Measurements from ENCODE around the gene RFXAP.

Gene RFXAP

DNA sequence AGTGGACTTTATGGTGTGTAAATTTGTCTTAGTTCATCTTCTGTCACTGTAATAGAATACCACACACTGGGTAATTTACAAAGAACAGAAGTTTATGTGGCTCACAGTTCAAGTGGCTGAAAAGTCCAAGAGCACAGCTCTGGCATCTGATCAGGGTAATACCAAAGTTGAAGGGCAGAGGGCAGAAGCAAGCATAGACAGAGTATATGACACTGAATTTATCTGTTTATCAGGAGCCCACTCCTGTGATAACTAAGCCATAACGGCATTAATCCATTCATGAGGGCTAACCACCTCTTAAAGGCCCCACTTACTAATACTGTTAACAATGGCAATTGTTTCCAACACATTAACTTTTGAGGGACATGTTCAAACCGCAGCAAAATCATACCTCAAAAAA is 4.0 kb upstream of the RFXAP start:
- TF ChIP-seq, protein P1, sequence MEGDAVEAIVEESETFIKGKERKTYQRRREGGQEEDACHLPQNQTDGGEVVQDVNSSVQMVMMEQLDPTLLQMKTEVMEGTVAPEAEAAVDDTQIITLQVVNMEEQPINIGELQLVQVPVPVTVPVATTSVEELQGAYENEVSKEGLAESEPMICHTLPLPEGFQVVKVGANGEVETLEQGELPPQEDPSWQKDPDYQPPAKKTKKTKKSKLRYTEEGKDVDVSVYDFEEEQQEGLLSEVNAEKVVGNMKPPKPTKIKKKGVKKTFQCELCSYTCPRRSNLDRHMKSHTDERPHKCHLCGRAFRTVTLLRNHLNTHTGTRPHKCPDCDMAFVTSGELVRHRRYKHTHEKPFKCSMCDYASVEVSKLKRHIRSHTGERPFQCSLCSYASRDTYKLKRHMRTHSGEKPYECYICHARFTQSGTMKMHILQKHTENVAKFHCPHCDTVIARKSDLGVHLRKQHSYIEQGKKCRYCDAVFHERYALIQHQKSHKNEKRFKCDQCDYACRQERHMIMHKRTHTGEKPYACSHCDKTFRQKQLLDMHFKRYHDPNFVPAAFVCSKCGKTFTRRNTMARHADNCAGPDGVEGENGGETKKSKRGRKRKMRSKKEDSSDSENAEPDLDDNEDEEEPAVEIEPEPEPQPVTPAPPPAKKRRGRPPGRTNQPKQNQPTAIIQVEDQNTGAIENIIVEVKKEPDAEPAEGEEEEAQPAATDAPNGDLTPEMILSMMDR (IDR thresholded peaks at IDR 0.05; ENCODE audit: extremely low read depth, missing control alignments), result peak; percentile 25
- DNase-seq (ENCODE audit: low spot score), result no peak

DNA sequence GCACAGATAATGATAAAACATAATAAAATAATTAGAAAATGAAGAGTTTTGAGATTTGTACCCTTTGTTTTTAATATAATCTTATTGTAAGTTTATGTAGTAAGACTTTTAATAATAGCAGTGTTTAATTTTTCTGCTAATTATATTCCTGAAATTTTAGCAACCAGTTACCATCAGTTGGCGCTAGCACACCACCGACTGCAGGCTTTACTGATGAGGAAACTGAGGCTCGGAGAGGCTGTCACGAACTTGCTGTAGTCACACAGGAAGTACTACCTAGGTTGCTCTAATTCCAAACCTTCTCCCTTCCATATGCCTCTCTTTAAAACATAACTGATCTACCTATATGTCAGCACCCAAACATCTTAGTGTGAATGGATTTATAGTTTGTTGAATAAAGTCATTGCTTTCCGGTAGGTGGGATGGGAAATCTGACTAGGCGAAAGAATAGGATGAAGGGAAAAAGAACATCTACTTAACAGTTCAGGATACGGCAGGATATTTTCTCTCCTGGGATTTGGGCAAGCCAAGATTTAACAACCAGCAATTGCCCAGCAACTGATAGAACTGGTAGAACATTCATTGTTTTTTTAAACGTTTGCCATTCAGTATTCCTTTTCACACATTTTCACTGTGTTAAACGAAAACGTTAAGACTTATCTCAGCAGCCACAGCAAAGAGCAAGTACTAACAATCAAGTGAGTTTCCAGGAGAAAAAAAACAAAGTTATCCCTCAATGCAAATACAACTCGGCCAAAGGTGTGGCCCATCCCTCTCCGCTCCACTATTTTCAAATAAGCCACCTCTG is 822 bp upstream of the RFXAP start:
- TF ChIP-seq, protein P1 (IDR thresholded peaks at IDR 0.05; ENCODE audit: extremely low read depth, missing control alignments), result no peak
- DNase-seq (ENCODE audit: low spot score), result no peak

DNA sequence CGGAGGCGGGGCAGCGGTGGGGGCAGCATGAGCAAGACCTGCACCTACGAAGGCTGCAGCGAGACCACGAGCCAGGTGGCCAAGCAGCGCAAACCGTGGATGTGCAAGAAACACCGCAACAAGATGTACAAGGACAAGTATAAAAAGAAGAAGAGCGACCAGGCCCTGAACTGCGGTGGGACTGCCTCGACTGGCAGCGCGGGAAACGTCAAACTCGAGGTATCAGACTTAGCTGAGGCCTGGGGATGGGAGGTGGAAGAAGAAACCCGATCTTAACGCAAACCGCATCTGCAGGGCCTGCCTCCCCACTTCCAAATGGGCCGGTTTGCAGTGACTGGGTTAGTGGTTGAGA is 693 bp downstream of the RFXAP start:
- DNase-seq (ENCODE audit: low spot score), result no peak
- TF ChIP-seq, protein P1 (IDR thresholded peaks at IDR 0.05; ENCODE audit: extremely low read depth, missing control alignments), result no peak

DNA sequence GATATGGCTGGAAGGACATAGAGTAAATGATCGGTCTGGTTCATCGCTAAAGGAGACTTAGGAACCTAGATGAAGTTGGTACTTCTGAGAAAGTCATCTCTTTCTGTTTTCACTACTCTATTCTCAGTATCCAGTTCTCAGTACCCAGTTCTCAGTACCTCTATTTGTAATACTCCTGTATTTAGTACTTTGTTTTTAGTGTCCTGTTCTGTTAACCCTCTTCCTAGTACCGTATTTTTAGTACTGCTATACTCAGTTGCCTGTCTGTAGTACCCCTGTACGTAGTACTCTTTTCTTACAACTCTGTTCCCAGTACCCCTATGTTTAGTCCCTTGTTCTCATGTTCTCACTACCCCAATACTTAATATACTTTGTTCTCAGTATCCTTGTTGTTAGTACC is 1.2 kb downstream of the RFXAP start:
- TF ChIP-seq, protein P1 (IDR thresholded peaks at IDR 0.05; ENCODE audit: extremely low read depth, missing control alignments), result no peak
- peak; percentile 57 for DNase-seq (ENCODE audit: low spot score)

DNA sequence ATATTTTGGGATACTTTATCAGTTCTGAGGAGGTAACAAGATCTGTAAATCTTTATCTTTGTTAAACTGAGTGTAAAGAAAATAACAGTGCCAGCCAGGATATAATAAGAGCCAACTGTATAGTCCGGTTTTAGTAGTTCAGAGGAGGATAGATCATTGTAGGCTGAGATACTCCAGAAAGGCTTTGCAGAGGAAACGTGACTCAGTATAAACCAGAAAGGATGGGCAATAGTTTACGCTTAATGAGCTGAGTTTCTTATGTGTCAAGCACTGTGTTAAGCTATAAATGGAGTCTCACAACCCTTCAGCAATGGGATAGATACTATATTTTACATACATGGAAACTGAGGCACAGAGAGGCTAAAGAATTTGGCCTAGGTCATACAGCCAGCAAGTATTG is 3.8 kb downstream of the RFXAP start:
- DNase-seq (ENCODE audit: low spot score), result no peak

DNA sequence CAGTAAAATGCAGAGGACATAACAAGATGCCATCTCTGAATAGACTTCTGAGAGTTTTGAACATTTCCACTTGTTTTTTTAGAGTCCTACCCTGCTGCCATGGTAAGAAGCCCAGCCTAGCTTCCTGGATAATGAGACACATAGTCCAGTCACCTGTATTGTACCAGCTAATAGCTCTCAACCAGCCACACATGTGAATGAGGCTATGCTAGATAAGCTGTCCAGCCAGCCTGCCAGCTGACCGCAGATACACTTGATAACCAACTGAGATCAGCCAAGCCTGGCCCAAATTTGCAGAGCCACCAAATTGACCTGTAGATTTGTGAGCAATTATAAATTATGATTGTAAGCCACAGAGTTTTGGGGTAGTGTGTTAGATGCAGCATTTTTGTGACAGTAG is 10.7 kb downstream of the RFXAP start:
- TF ChIP-seq, protein P1 (IDR thresholded peaks at IDR 0.05; ENCODE audit: extremely low read depth, missing control alignments), result no peak
- no peak for DNase-seq (ENCODE audit: low spot score)

More for the DNA sequence above, 3.8 kb downstream of the RFXAP start:
- TF ChIP-seq, protein P1 (IDR thresholded peaks at IDR 0.05; ENCODE audit: extremely low read depth, missing control alignments), result no peak

DNA sequence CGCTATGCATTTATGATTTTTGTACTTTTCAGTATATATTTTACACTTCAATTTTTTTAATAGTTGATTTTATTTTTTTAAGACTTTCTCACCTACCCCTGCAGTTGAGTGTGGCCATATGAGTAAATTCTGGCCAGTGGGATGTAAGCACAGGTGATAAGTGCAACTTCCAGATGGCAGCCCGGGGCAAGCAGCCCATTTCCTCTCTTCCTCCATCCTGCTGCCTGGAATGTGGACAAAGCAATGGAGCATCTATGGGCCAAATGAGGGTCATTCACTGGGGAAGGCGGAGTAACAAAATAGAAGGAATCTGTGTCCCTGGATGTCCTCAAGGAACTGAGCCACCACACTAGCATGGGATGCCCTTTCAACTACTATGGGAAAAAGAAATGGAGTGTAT is 12.3 kb downstream of the RFXAP start:
- TF ChIP-seq, protein P1 (IDR thresholded peaks at IDR 0.05; ENCODE audit: extremely low read depth, missing control alignments), result no peak
- DNase-seq (ENCODE audit: low spot score), result no peak

Measured in GM20000 (cell line).